ENCODE data around the gene RASIP1.

GRCh38 chr19:48716562-48717291 lies 23.7 kb downstream of the RASIP1 start:
- TF ChIP-seq CTCF (conservative IDR thresholded peaks at IDR 0.05), result no peak
- no peak for TF ChIP-seq ZFX (IDR thresholded peaks at IDR 0.05)

All from C4-2B (cell line).